Fibroblast of villous mesenchyme (primary cell): ENCODE measurements around the gene CD151. TPM values are rescaled to one million over a fixed set of nuclear protein-coding genes. Genes with fewer than 3 reads are reported as not detected.

Source experiments
- DNase-seq: peaks from one replicate; pipeline ENCODE4 v3.0.0-alpha.2; 2010; ENCODE audit warnings: low read depth
- H3K4me3 ChIP-seq: 2 replicates; pipeline ENCODE4 v1.5.1; 2011; ENCODE audit warnings: low read depth, mild to moderate bottlenecking, low read length
- CTCF ChIP-seq: IDR thresholded peaks from 2 replicates; pipeline ENCODE4 v1.5.1; 2012; ENCODE audit warnings: low read depth, mild to moderate bottlenecking, low read length; ENCODE audit not compliant: insufficient read depth
- total RNA-seq: library from RNA; depleted of rRNA; stranded (reverse); fragments of >200 nt; gene quantifications from 2 replicates; pipeline ENCODE4 v1.2.3, GENCODE V29; 2012

The CD151 gene
- total RNA-seq, 1 donor, result 218 TPM

- H3K4me3 ChIP-seq, result peak overlapping the region; percentile 92
- no peak for DNase-seq
- peak; percentile 10 for TF ChIP-seq CTCF
These were observed 22.6 kb upstream of the CD151 start for GRCh38 chr11:810040-810567.

DNA sequence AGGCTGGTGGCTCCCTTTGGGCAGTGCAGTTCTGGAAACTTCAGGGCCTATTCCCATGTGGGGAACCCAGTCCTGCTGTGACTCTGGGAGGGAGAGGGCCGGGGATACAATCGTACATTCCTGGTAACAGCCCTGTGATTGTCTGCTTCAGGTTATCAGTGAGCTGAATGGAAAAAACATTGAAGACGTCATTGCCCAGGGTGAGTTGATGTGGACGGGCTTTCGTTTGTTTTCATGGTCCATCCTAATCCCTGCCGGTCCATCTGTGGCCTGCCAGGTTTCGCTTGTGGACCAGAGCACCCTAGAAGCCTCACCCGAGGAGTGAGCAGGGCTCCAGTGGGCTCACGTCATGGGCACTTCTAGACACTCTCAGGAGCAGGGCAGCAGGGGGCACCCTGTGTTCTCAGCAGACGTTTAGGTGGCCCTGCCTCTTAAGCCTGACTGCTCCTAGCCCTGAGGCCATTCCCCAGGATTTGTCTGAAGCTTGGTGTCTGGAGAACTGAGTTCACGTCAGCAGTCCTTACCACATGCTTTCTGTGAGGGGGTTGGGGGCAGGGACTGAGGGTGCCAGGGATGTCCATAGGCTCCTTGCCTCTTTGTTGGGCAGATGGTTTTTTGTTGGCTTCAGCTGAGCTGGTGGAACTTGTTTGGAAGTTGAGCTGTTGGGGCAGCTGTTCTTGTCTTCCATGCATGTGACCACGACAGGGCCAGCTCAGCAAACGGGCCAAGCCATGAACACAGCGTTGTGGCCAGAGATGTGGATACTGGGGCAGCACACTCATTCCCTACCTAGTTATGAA, 21.1 kb upstream of the CD151 start:
- no peak for DNase-seq
- peak overlapping the region; percentile 9 for H3K4me3 ChIP-seq
- peak; percentile 15 for TF ChIP-seq CTCF

DNA sequence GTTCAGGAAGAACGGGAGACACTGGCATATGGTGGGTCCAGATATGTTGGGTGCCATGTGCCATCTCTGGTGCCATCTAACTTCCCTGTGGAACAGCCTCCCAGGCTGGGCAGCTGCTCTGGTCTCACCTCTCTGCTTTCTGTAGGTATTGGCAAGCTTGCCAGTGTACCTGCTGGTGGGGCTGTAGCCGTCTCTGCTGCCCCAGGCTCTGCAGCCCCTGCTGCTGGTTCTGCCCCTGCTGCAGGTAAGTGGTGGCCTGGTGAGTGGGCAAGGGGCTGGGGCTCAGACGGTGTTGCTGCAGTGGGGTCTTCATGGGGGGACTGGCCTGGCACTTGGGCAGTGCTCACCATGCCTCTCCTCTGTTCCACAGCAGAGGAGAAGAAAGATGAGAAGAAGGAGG, 20.4 kb upstream of the CD151 start:
- no peak for TF ChIP-seq CTCF
- H3K4me3 ChIP-seq, result no peak overlapping the region
- DNase-seq, result no peak

DNA sequence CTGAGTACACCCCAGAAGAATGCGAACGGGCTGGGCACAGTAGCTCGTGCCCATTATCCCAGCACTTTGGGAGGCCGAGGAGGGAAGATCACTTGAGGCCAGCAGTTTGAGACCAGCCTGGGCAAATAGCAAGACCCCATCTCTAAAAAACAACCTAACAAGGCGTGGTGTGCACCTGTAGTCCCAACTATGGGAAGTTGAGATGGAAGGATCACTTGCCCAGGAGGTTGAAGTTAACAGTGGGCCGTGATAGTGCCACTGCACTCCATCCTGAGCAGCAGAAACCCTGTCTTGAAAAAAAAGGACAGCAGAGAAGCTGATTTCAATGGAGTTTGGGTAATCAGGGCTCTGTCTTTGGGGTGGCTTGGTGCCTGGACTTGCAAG, 19.7 kb upstream of the CD151 start:
- no peak for TF ChIP-seq CTCF
- DNase-seq, result no peak
- H3K4me3 ChIP-seq, result no peak overlapping the region

GRCh38 chr11:813456-814096, 19.2 kb upstream of the CD151 start:
- H3K4me3 ChIP-seq, result no peak overlapping the region
- no peak for TF ChIP-seq CTCF
- DNase-seq, result no peak

DNA sequence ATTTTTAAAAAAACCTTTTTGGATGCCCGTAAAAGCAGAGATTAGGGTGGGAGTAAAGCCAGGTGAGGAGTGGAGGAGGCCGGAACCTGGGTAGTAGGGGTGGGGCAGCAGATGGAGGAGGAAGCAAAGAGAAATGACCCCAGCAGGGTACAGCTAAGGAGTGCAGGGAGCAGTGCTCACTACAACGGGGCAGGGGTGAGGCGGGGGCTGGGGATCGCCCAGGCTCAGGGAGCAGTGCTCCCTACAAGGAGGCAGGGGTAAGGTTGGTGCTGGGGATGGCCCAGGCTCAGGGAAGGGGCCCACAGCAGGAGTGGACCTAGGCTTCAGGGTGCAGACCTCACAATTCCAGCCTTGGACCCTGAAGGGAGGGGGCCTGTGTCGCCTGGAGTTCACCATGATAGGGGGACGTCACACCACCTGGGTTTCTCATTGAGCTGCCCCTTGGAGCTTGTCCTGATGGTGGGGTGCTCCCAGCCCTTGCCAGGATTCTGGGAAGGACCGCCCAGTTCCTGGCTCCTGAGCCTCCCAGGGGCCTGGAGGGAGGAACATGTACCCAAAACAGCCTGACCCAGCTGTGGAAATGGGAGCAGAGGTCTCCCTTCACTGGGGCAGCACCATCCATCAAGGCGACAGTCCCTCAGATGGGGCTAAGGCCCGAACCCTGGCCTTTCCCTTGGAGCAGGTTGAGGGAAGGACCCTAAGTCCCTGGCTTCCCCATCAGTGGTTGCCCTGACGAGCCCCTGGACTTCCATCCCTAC, 16.9 kb upstream of the CD151 start:
- no peak for TF ChIP-seq CTCF
- no peak for DNase-seq
- H3K4me3 ChIP-seq, result no peak overlapping the region
